GF-D8 (cell line): ENCODE data around the gene CPT1B.
"Not testable (repeated sequence)": the region's sequence is repeated elsewhere in the genome, so short reads cannot be mapped to it uniquely, and the experiment has no call there.

ENCODE experiments used
- DNase-seq: peaks from one replicate; lab custom pipeline; 2025; lab: John Stamatoyannopoulos, UW

Gene CPT1B

GRCh38 chr22:50577987-50578775 lies at the start of gene CPT1B:
Gene CPT1B, minus strand, starts transcription at chr22:50578427. Its CDS starts 512 bp downstream, at chr22:50577915.
- DNase-seq: no peak

- DNase-seq: no peak
These were observed 48.8 kb upstream of the CPT1B start for GRCh38 chr22:50626850-50627641.

- no peak for DNase-seq
These were observed 48.2 kb upstream of the CPT1B start for GRCh38 chr22:50626314-50626849.

DNA sequence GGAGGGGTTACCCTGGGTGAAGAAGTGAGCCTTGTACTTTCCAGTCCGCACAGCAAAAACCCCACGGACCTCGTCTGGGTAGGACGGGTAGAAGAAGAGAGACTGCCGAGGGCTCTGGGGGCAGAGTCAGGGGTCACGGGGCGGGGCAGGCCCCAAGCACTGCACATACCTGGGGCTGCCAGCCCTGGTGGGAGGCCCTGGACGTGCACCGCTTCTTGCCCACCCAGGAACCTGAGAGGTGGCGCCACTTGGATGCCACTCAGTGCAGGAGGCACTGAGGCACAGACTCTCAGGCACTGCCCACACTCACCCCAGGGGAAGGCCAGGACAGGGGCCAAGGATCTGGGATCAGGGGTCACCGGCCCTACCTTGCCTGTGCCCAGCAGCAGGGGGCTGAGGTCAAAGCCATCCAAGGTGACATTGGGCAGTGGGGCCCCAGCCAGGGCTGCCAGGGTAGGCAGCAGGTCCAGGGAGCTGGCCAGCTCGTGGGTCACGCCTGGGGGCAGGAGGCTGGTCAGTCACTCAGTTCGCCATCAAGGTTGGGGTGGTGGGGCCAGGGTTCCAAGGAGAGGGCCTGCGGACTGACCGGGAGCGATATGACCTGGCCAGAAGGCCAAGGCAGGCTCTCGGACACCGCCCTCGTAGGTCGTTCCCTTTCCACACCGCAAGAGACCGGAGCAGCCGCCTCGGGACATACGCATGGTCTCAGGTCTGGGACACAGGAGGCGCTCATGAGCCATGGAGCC lies 47.5 kb upstream of the CPT1B start:
- DNase-seq: no peak

GRCh38 chr22:50625131-50625567 lies 46.9 kb upstream of the CPT1B start:
- no peak for DNase-seq

DNA sequence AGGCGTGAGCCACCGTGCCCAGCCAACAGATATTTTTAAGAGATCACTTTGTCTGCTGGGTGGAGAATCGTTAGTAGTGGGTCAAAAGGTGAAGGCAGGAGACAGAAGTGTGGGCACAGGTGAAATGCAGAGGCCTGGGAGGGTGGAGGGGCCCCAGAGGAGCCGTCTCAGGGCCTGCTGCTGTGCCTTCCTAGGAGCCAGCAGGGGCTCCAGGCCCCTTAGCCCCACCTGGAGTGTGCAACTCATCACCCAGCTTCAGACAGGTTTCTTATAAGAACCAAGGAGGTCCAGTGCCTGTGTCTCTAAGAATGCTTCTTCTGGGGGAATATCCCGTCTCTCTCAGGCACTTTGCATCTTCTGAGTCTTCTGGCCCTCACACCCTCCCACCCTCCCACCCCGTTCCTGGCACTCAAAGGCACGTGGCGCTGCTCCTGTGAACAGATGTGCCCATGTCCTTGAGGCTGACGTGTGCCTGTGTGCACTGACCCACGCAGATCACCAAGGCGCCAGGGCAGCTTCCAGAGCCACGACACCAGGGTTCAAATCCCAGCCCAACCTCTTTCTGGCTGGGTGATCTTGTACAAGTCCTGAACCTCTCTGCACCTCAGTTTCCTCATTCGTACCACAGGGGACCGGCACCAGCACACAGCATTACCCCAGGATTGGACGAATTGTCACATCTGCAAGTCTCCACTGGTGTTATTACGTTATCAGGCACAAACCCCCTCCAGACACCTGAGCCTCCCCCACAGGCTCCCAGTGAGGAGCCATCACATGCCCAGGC lies 46.3 kb upstream of the CPT1B start:
- no peak for DNase-seq

DNA sequence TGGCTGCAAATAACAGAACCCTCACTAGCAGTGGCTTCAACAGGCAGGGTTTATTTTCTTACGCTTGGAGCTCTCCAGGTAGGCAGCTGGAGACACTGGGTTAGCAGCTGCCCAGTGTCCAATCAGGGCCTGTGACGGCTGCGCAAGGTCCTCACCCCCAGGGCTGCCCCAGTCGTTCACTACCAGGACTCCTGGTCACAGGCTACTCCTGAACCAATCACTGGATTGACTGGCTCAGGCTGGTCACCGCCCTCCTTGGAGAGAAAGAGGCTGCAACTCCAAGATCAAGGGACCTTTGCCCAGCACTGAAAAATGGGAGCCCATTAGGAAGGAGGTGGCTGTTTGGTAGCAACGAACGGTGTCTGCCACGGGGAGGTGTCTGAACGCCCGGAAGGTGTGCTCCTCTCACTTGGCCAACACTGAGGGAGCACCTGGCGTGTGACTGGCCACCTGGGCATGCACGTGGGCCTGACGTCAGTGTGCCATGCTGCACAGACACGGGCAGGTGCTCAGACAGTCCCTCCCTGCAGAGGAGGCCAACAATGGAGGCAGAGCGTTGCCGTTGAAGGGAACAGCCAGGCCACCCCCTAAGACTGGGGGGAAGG lies 44.6 kb upstream of the CPT1B start:
- no peak for DNase-seq

- DNase-seq: no peak
These were observed 43.9 kb upstream of the CPT1B start for GRCh38 chr22:50621948-50622722.

GRCh38 chr22:50621356-50621880 lies 43.2 kb upstream of the CPT1B start:
- DNase-seq: peak; percentile 65

DNA sequence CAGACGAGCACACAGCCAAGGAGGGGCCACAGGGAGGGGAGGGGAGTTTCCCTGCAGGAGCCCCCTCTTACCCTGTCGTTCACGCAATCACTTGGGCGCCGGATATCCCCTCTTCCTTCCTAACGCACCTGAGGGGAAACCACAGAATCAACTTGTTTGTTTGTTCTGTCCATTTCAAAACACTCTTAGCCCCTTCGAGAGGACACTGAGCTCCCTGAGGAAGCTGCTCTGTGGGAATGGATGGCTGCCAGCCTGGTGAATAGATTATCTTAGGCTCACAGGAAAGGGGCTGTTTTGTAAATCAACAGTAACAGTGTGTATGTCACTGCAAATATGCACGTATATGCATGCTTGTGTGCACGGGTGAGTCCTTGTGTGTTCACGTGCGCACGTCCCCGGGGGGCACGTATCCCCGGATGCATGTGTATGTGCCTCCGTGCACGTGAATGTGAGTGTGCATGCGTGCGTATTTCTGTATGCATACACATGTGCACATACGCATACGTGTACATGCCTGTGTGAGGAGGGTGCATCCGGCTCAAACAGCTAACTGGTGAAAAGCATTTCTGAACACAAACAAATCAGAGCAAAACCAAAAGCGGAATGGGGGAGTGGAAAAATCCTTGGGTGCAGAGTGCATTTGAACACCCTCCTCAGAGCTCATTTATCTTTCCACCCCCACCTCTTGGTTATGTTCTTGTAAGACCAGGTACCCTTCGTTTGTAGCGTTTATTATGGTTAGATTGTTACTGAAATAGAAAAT lies 42.5 kb upstream of the CPT1B start:
- DNase-seq: no peak

- DNase-seq: not testable (repeated sequence)
These were observed 36.1 kb upstream of the CPT1B start for GRCh38 chr22:50614296-50614695.

GRCh38 chr22:50613291-50613981 lies 35.2 kb upstream of the CPT1B start:
- DNase-seq: no peak

DNA sequence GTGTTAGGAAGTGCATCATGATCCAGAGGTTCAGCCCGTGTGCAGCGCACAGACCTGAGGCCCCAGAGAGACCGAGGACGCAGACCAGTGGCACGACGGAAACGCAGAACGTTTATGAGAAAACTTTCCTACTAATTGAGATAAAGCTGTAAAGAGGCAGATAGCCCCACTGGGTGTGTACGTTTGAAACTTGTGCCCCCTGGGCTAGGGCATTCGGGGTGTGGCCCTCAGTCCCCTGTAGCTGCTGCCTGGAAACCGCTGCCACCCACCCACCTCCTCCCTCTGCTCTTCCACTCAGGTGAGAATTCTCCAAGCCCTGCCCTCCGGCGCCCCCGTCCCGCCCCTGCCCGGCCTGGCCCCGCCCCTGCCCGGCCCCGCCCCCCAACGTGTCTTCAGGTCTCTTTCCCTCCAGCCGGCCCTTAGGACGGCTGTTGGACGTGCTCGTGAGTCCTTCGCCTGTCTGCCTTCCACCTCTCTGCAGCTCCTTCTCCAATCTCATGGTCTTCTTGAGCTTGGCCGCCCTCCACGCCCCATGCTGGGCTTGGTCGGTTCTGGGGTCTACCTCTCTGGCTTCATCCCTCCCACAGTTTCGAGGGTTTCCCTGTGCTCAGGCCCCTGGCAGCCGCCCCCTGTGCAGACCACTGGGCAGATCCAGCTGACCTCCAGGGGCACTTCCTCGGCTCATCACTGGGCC lies 34.4 kb upstream of the CPT1B start:
- DNase-seq: no peak

DNA sequence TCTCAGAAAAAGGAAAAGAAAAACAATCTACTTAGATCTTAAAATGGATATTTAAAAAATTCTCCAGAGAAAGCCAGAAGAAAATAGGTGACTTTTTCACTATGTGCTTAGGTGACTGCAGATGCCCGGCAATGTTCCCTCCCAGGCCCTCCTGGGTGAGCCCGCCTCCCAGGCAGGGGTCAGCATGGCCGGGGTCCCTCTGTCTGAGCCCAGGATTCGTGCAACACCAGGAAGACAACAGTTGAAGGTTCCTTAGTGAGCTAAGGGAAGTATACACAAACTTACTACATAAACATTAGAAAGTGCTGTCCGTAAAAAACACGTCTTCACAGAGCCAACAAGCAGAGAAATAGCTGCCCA lies 33.9 kb upstream of the CPT1B start:
- DNase-seq: no peak

- no peak for DNase-seq
These were observed 33.3 kb upstream of the CPT1B start for GRCh38 chr22:50611341-50612060.

- DNase-seq: no peak
These were observed 32.4 kb upstream of the CPT1B start for GRCh38 chr22:50610581-50610980.

DNA sequence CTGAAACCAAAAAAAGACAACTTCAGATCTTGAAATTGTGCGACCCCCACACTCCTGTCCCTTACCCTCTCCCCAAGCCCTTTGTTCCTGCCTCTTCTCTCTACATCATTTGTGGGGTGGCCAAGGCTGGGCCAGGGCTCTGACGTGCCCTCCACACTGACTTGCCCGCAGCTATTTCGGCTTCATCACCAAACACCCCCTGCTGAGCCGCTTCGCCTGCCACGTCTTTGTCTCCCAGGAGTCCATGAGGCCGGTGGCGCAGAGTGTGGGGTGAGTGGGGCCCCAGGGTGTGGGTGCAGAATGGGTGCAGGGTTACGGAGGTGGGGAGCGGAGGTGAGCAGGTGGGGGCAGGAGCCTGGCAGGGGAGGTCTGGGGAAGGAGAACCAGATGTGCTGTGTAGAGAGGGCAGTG lies 31.8 kb upstream of the CPT1B start:
- no peak for DNase-seq
